Kidney (tissue), 22 donors: Measurements from ENCODE around the gene FKBP2. TPM values are rescaled to one million over a fixed set of nuclear protein-coding genes. Genes with fewer than 3 reads are reported as not detected.

Experiments used
- DNase-seq, 5 donors: peaks; one replicate each; pipeline ENCODE4 v3.0.0-alpha.2; 2013 to 2020
- FAIRE-seq: peaks from 2 replicates; lab custom pipeline; 2012; peaks lifted over from hg19 to GRCh38; lab: Jason Lieb, UNC
- H3K27ac ChIP-seq, 2 donors: one replicate each; pipeline ENCODE4 v1.7.0; 2013; ENCODE audit warnings: low read depth in 2 of 2, low read length in 2 of 2, inconsistent platforms in 1 of 2
- H3K27me3 ChIP-seq: one replicate; pipeline ENCODE4 v1.7.1; 2013; ENCODE audit warnings: low read length, inconsistent platforms; ENCODE audit not compliant: control insufficient read depth, insufficient read depth
- H3K36me3 ChIP-seq, 3 donors: one replicate each; pipeline versions ENCODE4 v1.7.0 to v1.7.1; 2013; ENCODE audit warnings: low read length in 3 of 3, control low read depth in 1 of 3, inconsistent platforms in 1 of 3; ENCODE audit not compliant: insufficient read depth in 3 of 3, control insufficient read depth in 2 of 3
- H3K4me1 ChIP-seq, 3 donors: one replicate each; pipeline versions ENCODE4 v1.7.0 to v1.7.1; 2013; ENCODE audit warnings: low read length in 3 of 3, inconsistent platforms in 1 of 3, low read depth in 1 of 3; ENCODE audit not compliant: control insufficient read depth in 2 of 3, insufficient read depth in 2 of 3
- H3K4me3 ChIP-seq, 3 donors: one replicate each; pipeline versions ENCODE4 v1.7.0 to v1.8.1; 2013; ENCODE audit warnings: low read length in 3 of 3, control low read depth in 1 of 3, inconsistent platforms in 1 of 3
- H3K9ac ChIP-seq, 3 donors: one replicate each; pipeline versions ENCODE4 v1.7.0 to v1.7.1; 2013; ENCODE audit warnings: low read length in 3 of 3, control low read depth in 1 of 3, inconsistent platforms in 1 of 3
- H3K9me3 ChIP-seq, 3 donors: one replicate each; pipeline versions ENCODE4 v1.7.0 to v1.7.1; 2013; ENCODE audit warnings: low read length in 3 of 3, control low read depth in 1 of 3, inconsistent platforms in 1 of 3; ENCODE audit not compliant: control insufficient read depth in 2 of 3, insufficient read depth in 1 of 3
- intact Hi-C: fragments of 100-400 bp; cut with DNase I; formaldehyde crosslinking; loops from one replicate; pipeline ENCODE4 v1.11.1; 2022
- long read RNA-seq, 10 donors: library from polyadenylated mRNA in 1 of 10; unstranded in 1 of 10; transcript quantifications; one replicate each; pipeline ENCODE4 v2.0.0 and lab custom pipeline, GENCODE V29; 2021 to 2026
- polyA plus RNA-seq: library from polyadenylated mRNA; stranded (reverse); fragments of 350-450 nt; fragmentation: Illumina TruSeq; extraction: RNeasy Lipid Tissue Mini Kit (QIAGEN cat#74804); gene quantifications from one replicate; pipeline ENCODE4 v1.2.3, GENCODE V29; 2014; ENCODE audit warnings: low read depth, low replicate concordance; ENCODE audit not compliant: insufficient read depth
- total RNA-seq: library from RNA; stranded (reverse); fragmentation: NEBNext Ultra II Directional; extraction: Animal tissue kit (Norgen Biotek cat#: 25700); gene quantifications from one replicate; pipeline ENCODE4 v1.2.1, GENCODE V29; 2021
- TF ChIP-seq, protein P1 (sequence below): IDR thresholded peaks from 3 replicates; pipeline ENCODE4 v1.5.1; 2012; ENCODE audit warnings: mild to moderate bottlenecking, moderate library complexity, borderline replicate concordance; ENCODE audit not compliant: insufficient read depth; ENCODE audit errors: extremely low read depth
- donor health status: control.
- donor health status: control.
- donor health status: control.
- donor health status: control.
- donor health status: control.
- donor health status: DM: yes; HTN: yes; CAD: no.
- donor health status: Normal renal cell carcinoma (clear cell type).

FKBP2 gene
- total RNA-seq = 76.0 TPM
- polyA plus RNA-seq = 411 TPM
- long read RNA-seq, donor 1, transcript FKBP2-201 (6 exons, 657 nt) = major isoform, 38 of 76 reads
- long read RNA-seq, donor 1, transcript FKBP2-203 (6 exons, 613 nt) = minor isoform, 5 of 76 reads
- long read RNA-seq, donor 1, partial matches to known transcripts = 33 of 76 reads
- long read RNA-seq, donor 1, other reads (novel, unspliced or antisense) = 0 of 76 reads
- long read RNA-seq, donor 2, transcript FKBP2-201 (6 exons, 657 nt) = major isoform, 56 of 100 reads
- long read RNA-seq, donor 2, transcript FKBP2-202 (6 exons, 1,002 nt) = minor isoform, 8 of 100 reads
- long read RNA-seq, donor 2, partial matches to known transcripts = 34 of 100 reads
- long read RNA-seq, donor 2, other reads (novel, unspliced or antisense) = 0 of 100 reads
- long read RNA-seq, donor 3, transcript FKBP2-201 (6 exons, 657 nt) = major isoform, 70 of 145 reads
- long read RNA-seq, donor 3, transcript FKBP2-202 (6 exons, 1,002 nt) = minor isoform, 6 of 145 reads
- long read RNA-seq, donor 3, partial matches to known transcripts = 59 of 145 reads
- long read RNA-seq, donor 3, other reads (novel, unspliced or antisense) = 8 of 145 reads
- long read RNA-seq, donor 4, transcript FKBP2-202 (6 exons, 1,002 nt) = minor isoform, 8 of 73 reads
- long read RNA-seq, donor 4, transcript FKBP2-201 (6 exons, 657 nt) = major isoform, 48 of 73 reads
- long read RNA-seq, donor 4, partial matches to known transcripts = 6 of 73 reads
- long read RNA-seq, donor 4, other reads (novel, unspliced or antisense) = 7 of 73 reads
- long read RNA-seq, donor 5, partial matches to known transcripts = 0 of 4 reads
- long read RNA-seq, donor 5, other reads (novel, unspliced or antisense) = 0 of 4 reads
- long read RNA-seq, donor 6, transcript FKBP2-203 (6 exons, 613 nt) = minor isoform, 9 of 343 reads
- long read RNA-seq, donor 6, transcript FKBP2-201 (6 exons, 657 nt) = major isoform, 142 of 343 reads
- long read RNA-seq, donor 6, transcript FKBP2-202 (6 exons, 1,002 nt) = minor isoform, 8 of 343 reads
- long read RNA-seq, donor 6, partial matches to known transcripts = 168 of 343 reads
- long read RNA-seq, donor 6, other reads (novel, unspliced or antisense) = 16 of 343 reads
- long read RNA-seq, donor 7, transcript FKBP2-202 (6 exons, 1,002 nt) = minor isoform, 9 of 101 reads
- long read RNA-seq, donor 7, transcript FKBP2-201 (6 exons, 657 nt) = major isoform, 46 of 101 reads
- long read RNA-seq, donor 7, partial matches to known transcripts = 32 of 101 reads
- long read RNA-seq, donor 7, other reads (novel, unspliced or antisense) = 11 of 101 reads
- long read RNA-seq, donor 8, transcript FKBP2-201 (6 exons, 657 nt) = major isoform, 55 of 89 reads
- long read RNA-seq, donor 8, partial matches to known transcripts = 29 of 89 reads
- long read RNA-seq, donor 8, other reads (novel, unspliced or antisense) = 0 of 89 reads
- long read RNA-seq, donor 9, transcript FKBP2-201 (6 exons, 657 nt) = major isoform, 43 of 67 reads
- long read RNA-seq, donor 9, partial matches to known transcripts = 18 of 67 reads
- long read RNA-seq, donor 9, other reads (novel, unspliced or antisense) = 0 of 67 reads
- long read RNA-seq, donor 10, transcript FKBP2-201 (6 exons, 657 nt) = major isoform, 38 of 110 reads
- long read RNA-seq, donor 10, partial matches to known transcripts = 64 of 110 reads
- long read RNA-seq, donor 10, other reads (novel, unspliced or antisense) = 5 of 110 reads

DNA sequence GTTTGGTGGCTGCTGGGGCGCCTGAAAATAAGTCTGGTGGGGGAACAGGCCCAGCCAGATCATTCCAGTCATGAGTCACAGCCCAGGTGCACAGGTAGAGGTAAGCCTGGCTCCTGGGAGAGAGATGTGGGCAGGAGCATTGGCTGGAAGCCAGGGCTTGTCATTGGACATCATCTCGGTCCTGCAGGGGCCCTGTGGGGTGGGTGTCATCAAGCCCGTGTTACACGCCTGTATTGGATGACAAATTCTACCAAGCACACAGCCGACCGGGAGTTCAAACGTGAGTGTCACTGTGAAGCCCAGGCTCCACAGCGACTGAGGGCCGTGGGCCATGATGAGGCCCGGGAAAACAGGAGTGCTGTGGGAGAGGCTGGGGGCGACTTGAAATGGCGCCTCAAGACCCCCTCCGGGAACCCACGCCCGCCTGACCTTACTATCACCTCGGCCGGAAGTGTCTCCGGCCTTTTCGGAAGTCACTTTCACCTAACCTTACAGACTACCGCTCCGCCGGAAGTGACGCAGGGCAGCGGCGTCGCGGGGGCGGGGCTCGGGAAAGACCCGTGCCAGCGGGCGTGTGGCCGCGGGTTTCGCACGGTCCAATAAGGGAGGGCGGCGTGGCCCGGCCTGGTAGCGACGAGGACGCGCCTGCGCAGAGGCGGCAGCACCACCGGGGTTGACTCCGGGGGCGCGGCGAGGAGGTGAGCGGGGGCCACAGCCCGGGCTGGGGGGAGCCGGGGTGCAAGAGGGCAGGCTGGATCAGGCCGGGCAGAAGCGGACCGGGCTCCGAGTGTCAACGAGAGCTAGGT lies at the start of gene FKBP2:
FKBP2 (plus strand) TSS at position 661 of the 806 bp plus-strand sequence. CDS start 1,293 bp downstream, outside the sequence.
- Histone ChIP-seq H3K9me3 (no peaks in the 10 kb centered on the region), H3K36me3 (peaks cover 0 to 18% (median 12%) of the 10 kb centered on the region in 3 donors), H3K4me3 (peak within 1 kb of the TSS; percentile 53 to 91 (median 79)), H3K27me3 (no peaks in the 10 kb centered on the region), H3K27ac (peak within 1 kb of the TSS; percentile 100), H3K4me1 (peaks cover 0 to 37% (median 26%) of the 10 kb centered on the region in 3 donors), H3K9ac (peak within 1 kb of the TSS; percentile 60 to 100 (median 97))
- DNase-seq (peak; percentile 98 to 100 (median 99)), FAIRE-seq (no peak)
- TF ChIP-seq, protein P1, sequence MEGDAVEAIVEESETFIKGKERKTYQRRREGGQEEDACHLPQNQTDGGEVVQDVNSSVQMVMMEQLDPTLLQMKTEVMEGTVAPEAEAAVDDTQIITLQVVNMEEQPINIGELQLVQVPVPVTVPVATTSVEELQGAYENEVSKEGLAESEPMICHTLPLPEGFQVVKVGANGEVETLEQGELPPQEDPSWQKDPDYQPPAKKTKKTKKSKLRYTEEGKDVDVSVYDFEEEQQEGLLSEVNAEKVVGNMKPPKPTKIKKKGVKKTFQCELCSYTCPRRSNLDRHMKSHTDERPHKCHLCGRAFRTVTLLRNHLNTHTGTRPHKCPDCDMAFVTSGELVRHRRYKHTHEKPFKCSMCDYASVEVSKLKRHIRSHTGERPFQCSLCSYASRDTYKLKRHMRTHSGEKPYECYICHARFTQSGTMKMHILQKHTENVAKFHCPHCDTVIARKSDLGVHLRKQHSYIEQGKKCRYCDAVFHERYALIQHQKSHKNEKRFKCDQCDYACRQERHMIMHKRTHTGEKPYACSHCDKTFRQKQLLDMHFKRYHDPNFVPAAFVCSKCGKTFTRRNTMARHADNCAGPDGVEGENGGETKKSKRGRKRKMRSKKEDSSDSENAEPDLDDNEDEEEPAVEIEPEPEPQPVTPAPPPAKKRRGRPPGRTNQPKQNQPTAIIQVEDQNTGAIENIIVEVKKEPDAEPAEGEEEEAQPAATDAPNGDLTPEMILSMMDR = no peak
- intact Hi-C loops = no loop called here

DNA sequence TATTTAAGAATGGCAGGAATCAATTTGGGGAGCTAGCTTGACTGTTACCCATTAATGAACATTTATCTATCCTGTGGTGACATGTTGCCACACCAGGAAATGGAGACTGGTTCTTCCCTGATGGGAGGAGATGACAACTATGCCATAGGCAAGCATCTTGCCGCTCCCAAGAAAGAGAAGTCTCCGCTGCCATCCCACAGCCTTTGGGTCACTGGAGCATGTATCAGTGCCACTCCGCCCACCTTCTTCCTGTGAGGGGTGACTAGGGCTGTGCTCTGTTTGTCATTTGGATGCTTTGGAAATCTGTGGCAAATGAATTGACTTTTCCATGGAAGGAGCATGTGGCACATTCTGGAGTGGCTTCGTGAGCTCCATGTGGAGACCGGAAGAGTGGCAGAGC lies 48.5 kb upstream of the FKBP2 start:
- Histone ChIP-seq H3K36me3 (peaks cover 15 to 45% (median 40%) of the 10 kb centered on the region in 3 donors), H3K4me3 (no peak overlapping the region), H3K9ac (no peak overlapping the region), H3K9me3 (no peaks in the 10 kb centered on the region), H3K27ac (no peak overlapping the region), H3K4me1 (peaks cover 0 to 3% (median 3%) of the 10 kb centered on the region in 3 donors), H3K27me3 (no peaks in the 10 kb centered on the region)
- DNase-seq (no peak), FAIRE-seq (no peak)
- intact Hi-C loops = loop anchor here (5.0 kb wide), 1 partner anchor 110 kb away; the partner anchor contains the start of gene CATSPERZ
- TF ChIP-seq, protein P1 = no peak
